ENCODE measurements around the gene RNF121. TPM values are rescaled to one million over a fixed set of nuclear protein-coding genes. Genes with fewer than 3 reads are reported as not detected.

RNF121 gene
- total and polyA plus RNA-seq, 2 donors (not counting 1 experiment from before 2014, with no cell fraction given): 29.6 to 48.6 TPM

GRCh38 chr11:71940561-71941219, 11.8 kb downstream of the RNF121 start:
- Histone ChIP-seq H3K9ac (ENCODE audit: insufficient read depth, low read length) (no peak overlapping the region), H3K4me1 (ENCODE audit: control insufficient read depth, extremely low read depth, insufficient read depth, low read length) (no peaks in the 10 kb centered on the region), H3K9me3 (ENCODE audit: control insufficient read depth, insufficient read depth, low read depth, low read length) (no peaks in the 10 kb centered on the region), H3K27ac (ENCODE audit: insufficient read depth, low read length) (no peak overlapping the region), H3K27me3 (ENCODE audit: control insufficient read depth, insufficient read depth, low read length) (no peaks in the 10 kb centered on the region), H3K4me2 (ENCODE audit: extremely low read depth, insufficient read depth, low read length) (no peak overlapping the region), H2AFZ (ENCODE audit: low read length) (no peak overlapping the region), H3K4me3 (replicated peaks in 1 of 4; ENCODE audit: control extremely low read depth in 1 of 4, insufficient read depth in 1 of 4, low read depth in 3 of 4, low read length in 4 of 4) (no peak overlapping the region), H4K20me1 (ENCODE audit: control insufficient read depth, extremely low read depth, insufficient read depth, low read length) (no peaks in the 10 kb centered on the region), H3K79me2 (ENCODE audit: control insufficient read depth, insufficient read depth, low read length) (peaks cover 14% of the 10 kb centered on the region), H3K36me3 (ENCODE audit: control insufficient read depth, insufficient read depth, low read length) (no peaks in the 10 kb centered on the region)
- TF ChIP-seq CTCF (conservative IDR thresholded peaks at IDR 0.05 in 1 of 2, IDR thresholded peaks at IDR 0.05 in 1 of 2; ENCODE audit: low read depth in 1 of 2, low read length in 2 of 2): no peak
- no peak for TF ChIP-seq EZH2 (IDR thresholded peaks at IDR 0.05; ENCODE audit: low read length, missing control alignments)
- peak in 1 of 2 donors; percentile 64 for DNase-seq (ENCODE audit: low read depth in 2 of 2)

GRCh38 chr11:71946144-71946571, 17.3 kb downstream of the RNF121 start:
- Histone ChIP-seq H3K27me3 (ENCODE audit: control insufficient read depth, insufficient read depth, low read length) (no peaks in the 10 kb centered on the region), H3K4me2 (ENCODE audit: extremely low read depth, insufficient read depth, low read length) (no peak overlapping the region), H3K9ac (ENCODE audit: insufficient read depth, low read length) (no peak overlapping the region), H3K27ac (ENCODE audit: insufficient read depth, low read length) (no peak overlapping the region), H3K79me2 (ENCODE audit: control insufficient read depth, insufficient read depth, low read length) (peaks cover 9% of the 10 kb centered on the region), H3K4me1 (ENCODE audit: control insufficient read depth, extremely low read depth, insufficient read depth, low read length) (no peaks in the 10 kb centered on the region), H3K4me3 (replicated peaks in 1 of 4; ENCODE audit: control extremely low read depth in 1 of 4, insufficient read depth in 1 of 4, low read depth in 3 of 4, low read length in 4 of 4) (no peak overlapping the region), H3K9me3 (ENCODE audit: control insufficient read depth, insufficient read depth, low read depth, low read length) (no peaks in the 10 kb centered on the region), H3K36me3 (ENCODE audit: control insufficient read depth, insufficient read depth, low read length) (no peaks in the 10 kb centered on the region), H4K20me1 (ENCODE audit: control insufficient read depth, extremely low read depth, insufficient read depth, low read length) (no peaks in the 10 kb centered on the region), H2AFZ (ENCODE audit: low read length) (no peak overlapping the region)
- peak; percentile 20 to 89 for DNase-seq (ENCODE audit: low read depth in 2 of 2)
- no peak for TF ChIP-seq CTCF (conservative IDR thresholded peaks at IDR 0.05 in 1 of 2, IDR thresholded peaks at IDR 0.05 in 1 of 2; ENCODE audit: low read depth in 1 of 2, low read length in 2 of 2)

- Histone ChIP-seq H4K20me1 (ENCODE audit: control insufficient read depth, extremely low read depth, insufficient read depth, low read length) (no peaks in the 10 kb centered on the region), H3K79me2 (ENCODE audit: control insufficient read depth, insufficient read depth, low read length) (peaks cover 9% of the 10 kb centered on the region), H3K9me3 (ENCODE audit: control insufficient read depth, insufficient read depth, low read depth, low read length) (no peaks in the 10 kb centered on the region), H3K36me3 (ENCODE audit: control insufficient read depth, insufficient read depth, low read length) (no peaks in the 10 kb centered on the region), H3K4me2 (ENCODE audit: extremely low read depth, insufficient read depth, low read length) (no peak overlapping the region), H3K9ac (ENCODE audit: insufficient read depth, low read length) (no peak overlapping the region), H3K4me1 (ENCODE audit: control insufficient read depth, extremely low read depth, insufficient read depth, low read length) (no peaks in the 10 kb centered on the region), H3K4me3 (replicated peaks in 1 of 4; ENCODE audit: control extremely low read depth in 1 of 4, insufficient read depth in 1 of 4, low read depth in 3 of 4, low read length in 4 of 4) (no peak overlapping the region), H2AFZ (ENCODE audit: low read length) (no peak overlapping the region), H3K27me3 (ENCODE audit: control insufficient read depth, insufficient read depth, low read length) (no peaks in the 10 kb centered on the region), H3K27ac (ENCODE audit: insufficient read depth, low read length) (no peak overlapping the region)
- peak; percentile 5 to 25 for DNase-seq (ENCODE audit: low read depth in 2 of 2)
- TF ChIP-seq EZH2 (IDR thresholded peaks at IDR 0.05; ENCODE audit: low read length, missing control alignments): no peak
- TF ChIP-seq CTCF (conservative IDR thresholded peaks at IDR 0.05 in 1 of 2, IDR thresholded peaks at IDR 0.05 in 1 of 2; ENCODE audit: low read depth in 1 of 2, low read length in 2 of 2): no peak
Observed at GRCh38 chr11:71947498-71947897, 18.7 kb downstream of the RNF121 start.

All from fibroblast of lung (primary cell).